Activated CD4-positive, alpha-beta T cell treated with anti-CD3 and anti-CD28 coated beads, Interleukin-2, amount 10 ng/mL, durations not matched to agents 24 days and 14 days (primary cell): ENCODE measurements around the gene OR52N4. TPM values are rescaled to one million over a fixed set of nuclear protein-coding genes. Genes with fewer than 3 reads are reported as not detected.
A peak's percentile ranks its signal among the peaks of the same experiment; 100 is the strongest.
"Not testable (repeated sequence)": the region's sequence is repeated elsewhere in the genome, so short reads cannot be mapped to it uniquely, and the experiment has no call there.

Experiments used
- DNase-seq: peaks from one replicate; pipeline ENCODE4 v3.0.0; 2022
- H3K27ac Mint-ChIP-seq: one replicate; pipeline ENCODE4 v1.8.0; 2022; ENCODE audit warnings: mild to moderate bottlenecking, mixed read lengths
- H3K27me3 Mint-ChIP-seq: one replicate; pipeline ENCODE4 v1.8.0; 2022; ENCODE audit warnings: mixed read lengths
- H3K36me3 Mint-ChIP-seq: one replicate; pipeline ENCODE4 v1.8.0; 2022; ENCODE audit warnings: low read depth, mild to moderate bottlenecking, mixed read lengths
- H3K4me1 Mint-ChIP-seq: one replicate; pipeline ENCODE4 v1.8.0; 2021; ENCODE audit warnings: mixed read lengths
- H3K4me3 Mint-ChIP-seq: one replicate; pipeline ENCODE4 v1.8.0; 2022; ENCODE audit warnings: mild to moderate bottlenecking, moderate library complexity, mixed read lengths
- H3K9me3 Mint-ChIP-seq: one replicate; pipeline ENCODE4 v1.8.0; 2021; ENCODE audit warnings: mixed read lengths
- intact Hi-C: fragments of 100-400 bp; cut with micrococcal nuclease; formaldehyde crosslinking; loops from one replicate; pipeline ENCODE4 v1.15.1; 2023
- total RNA-seq: library from RNA; stranded (reverse); gene quantifications from 2 replicates; pipeline ENCODE4 v1.2.3, GENCODE V29; 2022

OR52N4 gene
- total RNA-seq = 0.38 TPM in 1 of 2 replicates, not detected in the other

GRCh38 chr11:5753943-5754342 is at the start of gene OR52N4:
Gene OR52N4, plus strand, starts transcription at chr11:5754243. Its CDS starts 498 bp downstream, at chr11:5754741.
- no peak for DNase-seq
- Mint-ChIP-seq H3K27me3 (peaks cover 11% of the 10 kb centered on the region), H3K36me3 (no peaks in the 10 kb centered on the region), H3K4me3 (no peak within 1 kb of the TSS), H3K4me1 (no peaks in the 10 kb centered on the region), H3K9me3 (no peaks in the 10 kb centered on the region), H3K27ac (no peak within 1 kb of the TSS)
- intact Hi-C loops = no loop called here

GRCh38 chr11:5705688-5706087 is 48.4 kb upstream of the OR52N4 start:
- Mint-ChIP-seq H3K27ac (no peak overlapping the region), H3K9me3 (no peaks in the 10 kb centered on the region), H3K36me3 (peaks cover 74% of the 10 kb centered on the region), H3K4me1 (peaks cover 14% of the 10 kb centered on the region), H3K27me3 (no peaks in the 10 kb centered on the region), H3K4me3 (no peak overlapping the region)
- intact Hi-C loops = no loop called here
- no peak for DNase-seq

GRCh38 chr11:5712507-5712906 is 41.5 kb upstream of the OR52N4 start:
- Mint-ChIP-seq H3K27me3 (no peaks in the 10 kb centered on the region), H3K36me3 (peaks cover 41% of the 10 kb centered on the region), H3K27ac (peak overlapping the region; percentile 36), H3K9me3 (peaks cover 2% of the 10 kb centered on the region), H3K4me3 (no peak overlapping the region), H3K4me1 (no peaks in the 10 kb centered on the region)
- no peak for DNase-seq
- intact Hi-C loops = loop anchor here (1.0 kb wide), 1 partner anchor 112 kb away; no protein-coding TSS in a partner anchor

- H3K27me3 Mint-ChIP-seq = no peaks in the 10 kb centered on the region
- no peak overlapping the region for H3K4me3 Mint-ChIP-seq
- H3K27ac Mint-ChIP-seq = no peak overlapping the region
- intact Hi-C loops = no loop called here
- H3K4me1 Mint-ChIP-seq = no peaks in the 10 kb centered on the region
- no peak for DNase-seq
- peaks cover 38% of the 10 kb centered on the region for H3K36me3 Mint-ChIP-seq
- H3K9me3 Mint-ChIP-seq = peaks cover 6% of the 10 kb centered on the region
Measured at GRCh38 chr11:5713695-5714094, 40.3 kb upstream of the OR52N4 start.

GRCh38 chr11:5716518-5716917 is 37.5 kb upstream of the OR52N4 start:
- intact Hi-C loops = not testable (repeated sequence)

GRCh38 chr11:5719703-5720495 is 34.1 kb upstream of the OR52N4 start:
- Mint-ChIP-seq H3K27ac (no peak overlapping the region), H3K9me3 (peaks cover 6% of the 10 kb centered on the region), H3K4me3 (no peak overlapping the region), H3K4me1 (no peaks in the 10 kb centered on the region), H3K27me3 (no peaks in the 10 kb centered on the region), H3K36me3 (peaks cover 19% of the 10 kb centered on the region)
- intact Hi-C loops = no loop called here
- DNase-seq = no peak

More at GRCh38 chr11:5716518-5716917, 37.5 kb upstream of the OR52N4 start:
- H3K27ac Mint-ChIP-seq, H3K9me3 Mint-ChIP-seq, H3K4me1 Mint-ChIP-seq, H3K27me3 Mint-ChIP-seq, H3K4me3 Mint-ChIP-seq, DNase-seq: not testable (repeated sequence)
- H3K36me3 Mint-ChIP-seq = peaks cover 27% of the 10 kb centered on the region

GRCh38 chr11:5722622-5723021 is 31.4 kb upstream of the OR52N4 start:
- Mint-ChIP-seq H3K9me3 (peaks cover 3% of the 10 kb centered on the region), H3K27me3 (no peaks in the 10 kb centered on the region), H3K4me1 (no peaks in the 10 kb centered on the region), H3K27ac (no peak overlapping the region), H3K36me3 (peaks cover 17% of the 10 kb centered on the region), H3K4me3 (no peak overlapping the region)
- no peak for DNase-seq
- intact Hi-C loops = no loop called here

GRCh38 chr11:5726351-5726750 is 27.7 kb upstream of the OR52N4 start:
- intact Hi-C loops = no loop called here
- H3K4me3 Mint-ChIP-seq = no peak overlapping the region
- H3K4me1 Mint-ChIP-seq = no peaks in the 10 kb centered on the region
- no peak overlapping the region for H3K27ac Mint-ChIP-seq
- H3K27me3 Mint-ChIP-seq = no peaks in the 10 kb centered on the region
- no peaks in the 10 kb centered on the region for H3K36me3 Mint-ChIP-seq
- DNase-seq = no peak
- no peaks in the 10 kb centered on the region for H3K9me3 Mint-ChIP-seq

- H3K27me3 Mint-ChIP-seq = no peaks in the 10 kb centered on the region
- DNase-seq = no peak
- H3K9me3 Mint-ChIP-seq = no peaks in the 10 kb centered on the region
- intact Hi-C loops = no loop called here
- peaks cover 2% of the 10 kb centered on the region for H3K36me3 Mint-ChIP-seq
- no peak overlapping the region for H3K4me3 Mint-ChIP-seq
- H3K27ac Mint-ChIP-seq = no peak overlapping the region
- no peaks in the 10 kb centered on the region for H3K4me1 Mint-ChIP-seq
Measured at GRCh38 chr11:5727691-5728090, 26.4 kb upstream of the OR52N4 start.

- H3K9me3 Mint-ChIP-seq = peaks cover 12% of the 10 kb centered on the region
- H3K27ac Mint-ChIP-seq = no peak within 1 kb of the TSS
- H3K27me3 Mint-ChIP-seq = no peaks in the 10 kb centered on the region
- H3K4me3 Mint-ChIP-seq = no peak within 1 kb of the TSS
- intact Hi-C loops = no loop called here
- peaks cover 3% of the 10 kb centered on the region for H3K36me3 Mint-ChIP-seq
- H3K4me1 Mint-ChIP-seq = no peaks in the 10 kb centered on the region
- DNase-seq = no peak
Measured at GRCh38 chr11:5736396-5736795, 17.6 kb upstream of the OR52N4 start, which contains the start of gene OR56B1. Gene OR56B1, plus strand, starts transcription at chr11:5736448. Its CDS starts 69 bp downstream, at chr11:5736517.

GRCh38 chr11:5737091-5737490 is 17.0 kb upstream of the OR52N4 start:
- Mint-ChIP-seq H3K27me3 (peaks cover 2% of the 10 kb centered on the region), H3K9me3 (peaks cover 16% of the 10 kb centered on the region), H3K4me1 (no peaks in the 10 kb centered on the region), H3K4me3 (no peak overlapping the region), H3K27ac (no peak overlapping the region), H3K36me3 (peaks cover 2% of the 10 kb centered on the region)
- intact Hi-C loops = no loop called here
- no peak for DNase-seq

GRCh38 chr11:5737670-5738392 is 16.2 kb upstream of the OR52N4 start:
- DNase-seq = no peak
- no peak overlapping the region for H3K27ac Mint-ChIP-seq
- H3K27me3 Mint-ChIP-seq = peaks cover 7% of the 10 kb centered on the region
- no peak overlapping the region for H3K4me3 Mint-ChIP-seq
- intact Hi-C loops = no loop called here
- peaks cover 17% of the 10 kb centered on the region for H3K9me3 Mint-ChIP-seq
- H3K36me3 Mint-ChIP-seq = peaks cover 2% of the 10 kb centered on the region
- no peaks in the 10 kb centered on the region for H3K4me1 Mint-ChIP-seq

- Mint-ChIP-seq H3K4me1 (no peaks in the 10 kb centered on the region), H3K36me3 (peaks cover 2% of the 10 kb centered on the region), H3K27me3 (peaks cover 8% of the 10 kb centered on the region), H3K9me3 (peaks cover 17% of the 10 kb centered on the region), H3K4me3 (no peak overlapping the region), H3K27ac (no peak overlapping the region)
- no peak for DNase-seq
- intact Hi-C loops = no loop called here
Measured at GRCh38 chr11:5738431-5738830, 15.6 kb upstream of the OR52N4 start.

- no peaks in the 10 kb centered on the region for H3K36me3 Mint-ChIP-seq
- H3K27me3 Mint-ChIP-seq = peaks cover 10% of the 10 kb centered on the region
- no peak overlapping the region for H3K27ac Mint-ChIP-seq
- intact Hi-C loops = no loop called here
- no peaks in the 10 kb centered on the region for H3K4me1 Mint-ChIP-seq
- no peak overlapping the region for H3K4me3 Mint-ChIP-seq
- peaks cover 5% of the 10 kb centered on the region for H3K9me3 Mint-ChIP-seq
- DNase-seq = no peak
Measured at GRCh38 chr11:5746614-5747013, 7.4 kb upstream of the OR52N4 start.
